ENCODE results near the gene TRAPPC12.
A peak's percentile ranks its signal among the peaks of the same experiment; 100 is the strongest.

The TRAPPC12 gene

DNA sequence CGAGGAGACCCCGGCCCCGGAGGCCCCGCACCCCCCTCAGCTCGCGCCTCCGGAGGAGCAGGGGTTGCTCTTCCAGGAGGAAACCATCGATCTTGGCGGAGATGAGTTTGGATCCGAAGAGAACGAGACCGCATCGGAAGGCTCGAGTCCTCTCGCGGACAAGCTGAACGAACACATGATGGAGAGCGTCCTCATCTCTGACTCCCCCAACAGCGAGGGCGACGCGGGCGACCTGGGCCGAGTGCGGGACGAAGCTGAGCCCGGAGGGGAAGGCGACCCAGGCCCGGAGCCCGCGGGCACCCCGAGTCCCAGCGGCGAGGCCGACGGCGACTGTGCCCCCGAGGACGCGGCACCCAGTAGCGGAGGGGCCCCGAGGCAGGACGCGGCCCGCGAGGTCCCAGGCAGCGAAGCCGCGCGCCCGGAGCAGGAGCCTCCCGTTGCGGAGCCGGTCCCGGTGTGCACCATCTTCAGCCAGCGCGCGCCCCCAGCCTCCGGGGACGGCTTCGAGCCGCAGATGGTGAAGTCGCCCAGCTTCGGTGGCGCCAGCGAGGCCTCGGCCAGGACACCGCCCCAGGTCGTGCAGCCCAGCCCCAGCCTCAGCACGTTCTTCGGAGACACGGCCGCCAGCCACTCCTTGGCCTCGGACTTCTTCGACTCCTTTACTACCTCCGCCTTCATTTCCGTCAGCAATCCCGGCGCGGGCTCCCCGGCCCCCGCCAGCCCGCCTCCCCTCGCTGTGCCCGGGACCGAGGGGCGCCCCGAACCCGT lies 8.3 kb downstream of the TRAPPC12 start:
- Mint-ChIP-seq H3K4me1 (ENCODE audit: low read depth) (peaks cover 4% of the 10 kb centered on the region), H3K27me3 (ENCODE audit: low read depth) (no peaks in the 10 kb centered on the region), H3K4me3 (no peak overlapping the region), H3K9me3 (no peaks in the 10 kb centered on the region), H3K36me3 (ENCODE audit: low read depth) (peaks cover 30% of the 10 kb centered on the region), H3K27ac (no peak overlapping the region)

DNA sequence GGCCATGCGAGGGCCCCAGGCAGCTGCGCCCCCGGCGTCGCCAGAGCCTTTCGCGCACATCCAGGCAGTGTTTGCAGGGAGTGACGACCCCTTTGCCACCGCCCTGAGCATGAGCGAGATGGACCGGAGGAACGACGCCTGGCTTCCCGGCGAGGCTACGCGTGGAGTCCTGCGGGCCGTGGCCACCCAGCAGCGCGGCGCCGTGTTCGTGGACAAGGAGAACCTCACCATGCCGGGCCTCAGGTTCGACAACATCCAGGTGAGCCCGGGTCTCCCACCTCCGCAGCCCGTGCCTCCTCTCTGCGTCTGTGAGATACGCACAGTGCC lies 8.9 kb downstream of the TRAPPC12 start:
- no peak overlapping the region for H3K27ac Mint-ChIP-seq
- H3K4me1 Mint-ChIP-seq (ENCODE audit: low read depth), result peaks cover 4% of the 10 kb centered on the region
- peaks cover 33% of the 10 kb centered on the region for H3K36me3 Mint-ChIP-seq (ENCODE audit: low read depth)
- no peaks in the 10 kb centered on the region for H3K27me3 Mint-ChIP-seq (ENCODE audit: low read depth)
- no peaks in the 10 kb centered on the region for H3K9me3 Mint-ChIP-seq
- no peak overlapping the region for H3K4me3 Mint-ChIP-seq

DNA sequence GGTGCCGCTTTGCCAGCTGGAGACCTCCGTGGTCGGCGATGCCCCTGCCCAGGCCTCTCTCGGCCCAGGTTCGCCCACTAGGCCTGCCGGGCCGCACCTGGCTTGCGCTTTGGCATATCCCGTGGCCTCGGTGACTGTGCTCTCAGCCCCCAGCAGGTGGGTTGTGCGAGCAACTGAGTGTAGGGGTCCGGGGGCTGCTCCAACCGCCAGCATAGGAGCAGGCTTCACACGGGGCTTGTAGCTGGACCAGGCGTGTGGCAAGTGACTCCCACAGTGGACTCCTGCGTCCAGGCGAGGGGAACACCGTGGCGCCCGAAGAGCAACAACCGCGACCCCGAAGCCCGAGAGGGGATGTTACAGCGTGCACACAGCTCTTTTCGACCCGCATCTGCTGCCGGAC lies 9.7 kb downstream of the TRAPPC12 start:
- Mint-ChIP-seq H3K36me3 (ENCODE audit: low read depth) (peaks cover 40% of the 10 kb centered on the region), H3K27me3 (ENCODE audit: low read depth) (no peaks in the 10 kb centered on the region), H3K4me3 (no peak overlapping the region), H3K9me3 (no peaks in the 10 kb centered on the region), H3K27ac (no peak overlapping the region), H3K4me1 (ENCODE audit: low read depth) (peaks cover 4% of the 10 kb centered on the region)

DNA sequence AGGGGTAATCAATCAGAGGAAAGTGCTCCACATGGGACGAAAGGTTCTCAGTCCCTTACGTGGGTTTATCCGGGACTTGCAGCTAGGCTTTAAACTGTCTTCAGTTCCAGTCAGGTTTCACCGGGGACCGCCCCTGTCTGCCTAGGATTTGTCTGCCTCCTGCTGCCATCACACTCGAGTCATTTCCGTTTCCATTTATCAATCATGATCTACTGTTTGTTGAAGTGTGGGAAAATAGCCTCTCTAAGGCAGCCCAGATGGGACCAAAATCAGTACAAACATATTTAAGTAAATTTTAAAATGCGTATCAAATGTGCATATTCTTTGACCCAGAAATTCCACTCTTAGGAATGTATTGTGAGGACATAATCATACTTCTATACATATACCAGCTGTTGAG lies 10.5 kb downstream of the TRAPPC12 start:
- H3K9me3 Mint-ChIP-seq, result peaks cover 8% of the 10 kb centered on the region
- H3K4me1 Mint-ChIP-seq (ENCODE audit: low read depth), result no peaks in the 10 kb centered on the region
- H3K27me3 Mint-ChIP-seq (ENCODE audit: low read depth), result no peaks in the 10 kb centered on the region
- peaks cover 48% of the 10 kb centered on the region for H3K36me3 Mint-ChIP-seq (ENCODE audit: low read depth)
- H3K4me3 Mint-ChIP-seq, result no peak overlapping the region
- no peak overlapping the region for H3K27ac Mint-ChIP-seq

DNA sequence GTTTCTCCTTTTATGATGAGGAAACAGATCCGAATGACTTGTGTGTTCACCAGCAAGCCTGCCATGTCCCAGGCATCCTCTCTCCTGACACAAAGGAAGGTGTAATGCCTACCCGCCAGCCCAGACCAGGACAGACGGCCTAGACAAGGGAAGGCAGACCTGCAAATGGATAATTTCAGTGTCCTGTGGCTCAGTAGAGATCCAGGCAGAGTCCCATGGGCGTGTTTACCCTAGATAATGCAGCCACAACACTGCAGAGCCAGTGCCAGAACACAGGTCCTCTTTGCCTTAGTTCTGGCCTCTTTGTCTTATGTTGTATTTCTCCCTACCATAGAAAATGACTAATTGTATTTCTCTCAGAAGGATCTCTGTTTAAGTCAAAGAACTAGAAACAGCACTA lies 12.7 kb downstream of the TRAPPC12 start:
- peaks cover 65% of the 10 kb centered on the region for H3K36me3 Mint-ChIP-seq (ENCODE audit: low read depth)
- H3K27me3 Mint-ChIP-seq (ENCODE audit: low read depth), result no peaks in the 10 kb centered on the region
- no peak overlapping the region for H3K27ac Mint-ChIP-seq
- no peak overlapping the region for H3K4me3 Mint-ChIP-seq
- H3K4me1 Mint-ChIP-seq (ENCODE audit: low read depth), result no peaks in the 10 kb centered on the region
- peaks cover 26% of the 10 kb centered on the region for H3K9me3 Mint-ChIP-seq

DNA sequence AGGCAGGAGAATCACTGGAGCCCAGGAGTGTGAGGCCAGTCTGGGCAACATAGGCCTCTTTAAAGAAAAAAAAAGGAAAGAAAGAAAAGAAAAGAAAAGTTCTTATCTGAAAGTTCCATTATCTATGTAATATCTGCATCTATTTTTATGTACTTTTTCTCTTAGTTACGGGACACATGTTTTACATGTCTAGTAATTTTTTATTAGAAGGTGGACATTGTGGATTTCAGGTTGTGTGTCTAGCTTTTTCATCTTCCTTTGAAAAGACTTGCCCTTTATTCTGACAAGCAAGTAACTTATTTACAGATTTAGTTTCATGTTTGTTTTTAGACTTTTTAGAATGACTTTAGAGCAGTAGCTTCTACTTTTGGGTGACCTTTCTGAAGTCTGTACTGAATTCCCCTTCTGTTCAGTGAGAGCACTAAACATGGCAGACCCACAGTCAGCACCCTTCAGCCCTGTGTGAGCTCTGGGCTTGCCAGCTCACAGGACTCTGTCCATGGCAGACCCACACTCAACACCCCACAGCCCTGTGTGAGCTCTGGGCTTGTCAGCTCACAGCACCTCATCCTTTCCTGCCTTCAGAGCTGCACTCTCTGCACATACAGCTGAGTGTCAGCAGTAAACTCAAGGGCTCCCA lies 17.5 kb downstream of the TRAPPC12 start:
- Mint-ChIP-seq H3K9me3 (peaks cover 33% of the 10 kb centered on the region), H3K36me3 (ENCODE audit: low read depth) (peaks cover 60% of the 10 kb centered on the region), H3K4me3 (no peak overlapping the region), H3K4me1 (ENCODE audit: low read depth) (no peaks in the 10 kb centered on the region), H3K27ac (no peak overlapping the region), H3K27me3 (ENCODE audit: low read depth) (no peaks in the 10 kb centered on the region)

DNA sequence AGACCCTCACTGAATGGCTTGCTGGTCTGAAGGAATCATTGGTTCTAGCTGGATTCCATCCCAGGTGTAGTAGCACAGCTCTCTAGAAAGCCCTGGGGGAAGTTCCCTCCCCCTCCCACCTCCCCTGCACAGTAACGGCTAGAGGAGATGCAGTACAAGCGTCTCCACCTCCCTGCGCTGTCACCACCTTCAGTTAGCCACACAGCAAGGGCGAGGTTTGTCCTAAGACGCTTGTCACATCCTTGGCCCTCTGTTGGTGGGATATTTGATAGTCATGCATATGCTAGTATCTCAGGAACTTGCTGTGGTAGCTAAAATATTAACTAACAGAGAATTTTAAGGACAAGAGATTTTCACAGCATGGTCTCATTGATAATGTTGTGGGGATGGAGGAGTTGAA lies 19.4 kb downstream of the TRAPPC12 start:
- Mint-ChIP-seq H3K36me3 (ENCODE audit: low read depth) (peaks cover 49% of the 10 kb centered on the region), H3K9me3 (peaks cover 33% of the 10 kb centered on the region), H3K27me3 (ENCODE audit: low read depth) (no peaks in the 10 kb centered on the region), H3K27ac (no peak overlapping the region), H3K4me1 (ENCODE audit: low read depth) (no peaks in the 10 kb centered on the region), H3K4me3 (no peak overlapping the region)

DNA sequence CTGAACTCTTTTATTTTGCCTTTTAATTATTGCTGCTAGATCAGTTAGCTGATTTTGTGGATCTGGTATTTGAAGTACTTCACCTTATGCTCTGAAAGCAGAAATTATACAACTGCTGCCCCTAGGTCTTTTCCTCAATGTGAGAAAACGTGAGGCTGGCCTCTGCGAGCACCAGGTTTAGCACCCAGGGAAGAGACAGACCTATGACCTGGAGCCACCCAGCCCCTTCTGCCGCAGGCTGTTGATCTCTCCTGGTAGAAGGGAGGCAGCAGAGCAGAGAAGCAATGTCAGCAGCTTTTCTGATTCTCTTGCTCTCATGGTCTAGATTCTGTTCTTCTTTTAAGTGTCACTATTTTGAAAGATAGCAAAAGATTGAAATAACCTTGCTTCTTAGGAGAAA lies 19.9 kb downstream of the TRAPPC12 start:
- peaks cover 2% of the 10 kb centered on the region for H3K4me1 Mint-ChIP-seq (ENCODE audit: low read depth)
- no peak overlapping the region for H3K27ac Mint-ChIP-seq
- H3K9me3 Mint-ChIP-seq, result peaks cover 32% of the 10 kb centered on the region
- H3K27me3 Mint-ChIP-seq (ENCODE audit: low read depth), result no peaks in the 10 kb centered on the region
- no peak overlapping the region for H3K4me3 Mint-ChIP-seq
- peaks cover 48% of the 10 kb centered on the region for H3K36me3 Mint-ChIP-seq (ENCODE audit: low read depth)

DNA sequence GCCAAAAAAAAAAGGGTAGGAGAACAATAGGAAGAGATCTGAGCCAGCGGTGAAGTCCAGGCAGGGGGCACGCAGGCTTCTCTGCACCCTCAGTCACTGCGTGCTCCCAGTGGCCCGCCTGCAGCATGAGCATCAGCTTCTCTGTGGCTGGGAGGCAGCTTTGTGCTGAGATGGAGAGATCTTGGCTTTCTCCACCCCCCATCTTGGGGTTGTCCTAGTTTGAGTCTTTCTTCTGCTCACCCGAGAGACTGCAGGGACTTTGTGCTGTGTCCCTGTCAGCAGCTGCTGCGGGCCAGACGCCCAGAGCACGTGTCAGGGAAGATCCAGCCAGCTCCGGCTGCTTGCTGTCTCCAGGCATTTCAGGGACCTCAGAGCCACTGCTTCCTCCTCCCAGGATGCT lies 20.3 kb downstream of the TRAPPC12 start:
- Mint-ChIP-seq H3K36me3 (ENCODE audit: low read depth) (peaks cover 44% of the 10 kb centered on the region), H3K27me3 (ENCODE audit: low read depth) (no peaks in the 10 kb centered on the region), H3K27ac (no peak overlapping the region), H3K4me3 (no peak overlapping the region), H3K4me1 (ENCODE audit: low read depth) (peaks cover 5% of the 10 kb centered on the region), H3K9me3 (peaks cover 27% of the 10 kb centered on the region)

DNA sequence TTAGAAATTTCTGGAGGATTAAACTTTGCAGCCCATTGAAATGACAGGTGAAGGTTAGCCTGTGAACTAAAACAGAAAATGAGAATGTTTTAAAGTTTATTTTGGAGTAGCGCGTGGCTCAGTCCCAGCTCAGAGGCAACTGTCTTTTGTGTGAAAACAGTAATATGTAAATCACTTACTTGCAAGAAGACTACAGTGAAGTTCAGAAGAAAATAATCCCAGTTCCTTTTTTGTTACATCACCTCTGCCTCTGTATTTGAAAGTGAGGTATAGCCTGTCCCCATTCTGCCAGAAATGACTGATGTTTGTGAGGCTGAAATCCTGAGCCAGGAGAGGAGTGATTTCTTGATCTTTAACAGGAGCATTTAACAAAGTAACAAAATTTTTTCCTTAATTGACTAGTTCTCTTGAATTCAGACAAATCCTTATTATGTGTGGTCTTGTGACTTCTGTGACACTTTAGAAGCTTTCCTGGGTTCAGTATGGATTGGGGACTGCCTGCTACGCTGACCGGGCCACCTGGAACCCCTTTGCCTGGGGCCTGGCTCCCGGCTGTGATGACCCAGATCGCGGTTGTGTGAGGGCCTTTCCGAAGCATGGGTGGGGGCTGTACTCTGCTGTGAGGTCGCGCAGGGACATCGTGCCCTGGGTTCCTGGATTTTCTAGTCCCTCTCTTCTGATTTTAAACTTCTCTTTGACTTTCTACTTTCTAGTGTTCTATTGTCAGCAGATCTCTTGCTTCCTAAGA lies 24.3 kb downstream of the TRAPPC12 start:
- Mint-ChIP-seq H3K27ac (no peak overlapping the region), H3K4me3 (no peak overlapping the region)

DNA sequence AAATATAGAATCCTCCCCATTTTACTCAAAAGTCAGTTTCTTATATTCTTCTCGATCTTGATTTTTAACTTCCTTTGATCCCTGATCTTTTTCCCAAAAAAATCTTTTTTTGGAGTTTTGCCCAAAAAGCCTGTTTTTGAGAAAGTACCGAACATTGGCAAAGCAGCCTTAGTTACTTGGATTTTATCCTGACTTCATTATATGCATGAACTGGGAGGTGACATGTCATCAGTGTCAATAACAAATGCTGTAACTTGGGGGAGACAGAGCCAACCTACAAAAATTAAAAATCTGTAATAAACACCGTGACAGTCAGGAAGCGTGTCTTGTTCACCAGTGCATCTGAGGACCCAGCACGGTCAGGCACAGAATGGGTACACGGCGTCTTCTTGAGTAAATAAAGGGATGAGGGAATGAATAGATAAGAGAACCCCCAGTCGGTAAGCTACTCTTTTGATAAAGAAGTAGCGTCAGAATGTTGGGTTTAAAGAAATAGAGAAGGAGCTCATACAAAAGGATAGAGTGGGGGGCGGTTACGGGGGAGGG lies 24.9 kb downstream of the TRAPPC12 start:
- H3K27me3 Mint-ChIP-seq (ENCODE audit: low read depth), result no peaks in the 10 kb centered on the region
- H3K4me1 Mint-ChIP-seq (ENCODE audit: low read depth), result peaks cover 5% of the 10 kb centered on the region
- no peaks in the 10 kb centered on the region for H3K9me3 Mint-ChIP-seq
- H3K4me3 Mint-ChIP-seq, result no peak overlapping the region
- no peak overlapping the region for H3K27ac Mint-ChIP-seq
- peaks cover 15% of the 10 kb centered on the region for H3K36me3 Mint-ChIP-seq (ENCODE audit: low read depth)

More for the DNA sequence above, 24.3 kb downstream of the TRAPPC12 start:
- no peaks in the 10 kb centered on the region for H3K27me3 Mint-ChIP-seq (ENCODE audit: low read depth)
- no peaks in the 10 kb centered on the region for H3K9me3 Mint-ChIP-seq
- peaks cover 5% of the 10 kb centered on the region for H3K4me1 Mint-ChIP-seq (ENCODE audit: low read depth)
- H3K36me3 Mint-ChIP-seq (ENCODE audit: low read depth), result peaks cover 15% of the 10 kb centered on the region

DNA sequence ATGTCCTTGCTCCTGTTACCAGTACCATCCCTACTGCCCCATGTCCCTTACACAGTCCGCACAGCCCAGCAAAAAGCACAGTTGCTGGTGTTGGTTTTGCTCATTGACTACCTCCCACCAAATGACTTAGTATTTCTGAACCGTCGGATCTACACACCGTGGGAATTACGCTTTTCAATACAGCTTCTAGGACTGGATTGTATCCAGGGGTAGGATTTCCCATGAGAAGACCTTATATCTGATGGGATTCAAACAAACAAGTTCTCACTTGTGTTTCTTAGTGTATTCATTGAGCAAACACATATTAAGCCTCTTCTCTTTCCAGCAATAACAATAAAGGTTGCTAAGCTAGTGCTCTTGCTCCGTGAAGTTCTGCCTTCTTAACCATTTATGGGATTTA lies 25.8 kb downstream of the TRAPPC12 start:
- Mint-ChIP-seq H3K9me3 (no peaks in the 10 kb centered on the region), H3K4me3 (no peak overlapping the region), H3K36me3 (ENCODE audit: low read depth) (peaks cover 16% of the 10 kb centered on the region), H3K27ac (no peak overlapping the region), H3K27me3 (ENCODE audit: low read depth) (no peaks in the 10 kb centered on the region), H3K4me1 (ENCODE audit: low read depth) (peaks cover 5% of the 10 kb centered on the region)

DNA sequence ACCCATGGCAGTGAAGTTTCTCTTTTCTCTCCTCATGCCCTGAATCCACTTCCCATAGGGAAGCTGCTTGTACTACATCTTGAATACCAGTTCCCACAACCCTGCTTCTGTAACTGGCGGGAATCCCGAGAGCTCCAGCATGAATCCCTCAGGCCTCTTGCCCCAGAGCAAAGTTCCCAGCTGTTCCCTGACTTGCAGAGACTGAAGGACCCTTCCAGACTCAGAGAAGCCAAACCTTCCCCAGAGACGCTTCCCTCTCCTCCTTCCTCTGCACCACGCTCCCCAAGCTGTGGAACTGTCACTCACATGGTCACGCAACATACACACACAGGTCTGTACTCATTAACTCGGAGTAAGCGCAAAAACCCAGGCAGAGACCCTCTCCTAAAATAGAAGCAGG lies 26.4 kb downstream of the TRAPPC12 start:
- peak overlapping the region; percentile 23 for H3K27ac Mint-ChIP-seq
- H3K36me3 Mint-ChIP-seq (ENCODE audit: low read depth), result peaks cover 14% of the 10 kb centered on the region

DNA sequence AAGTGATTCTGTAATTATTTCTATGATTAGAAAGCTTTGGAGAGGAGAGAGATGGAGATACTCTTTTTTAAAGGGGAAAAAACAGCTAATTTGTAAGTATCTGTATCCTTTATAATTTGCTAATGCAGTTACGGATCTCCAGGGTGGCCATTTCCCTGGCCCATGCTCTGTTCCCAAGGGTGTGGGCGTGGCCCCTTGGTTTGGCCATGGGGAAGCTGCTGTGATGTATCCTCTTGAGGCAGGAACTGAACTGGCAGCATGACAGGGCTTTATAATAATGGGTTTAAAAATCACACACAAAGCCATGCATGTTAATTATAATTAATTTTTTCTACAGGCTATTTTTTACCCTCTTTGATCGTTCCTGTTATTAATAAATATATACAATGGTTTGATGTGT lies 27.0 kb downstream of the TRAPPC12 start:
- no peaks in the 10 kb centered on the region for H3K9me3 Mint-ChIP-seq
- no peaks in the 10 kb centered on the region for H3K27me3 Mint-ChIP-seq (ENCODE audit: low read depth)
- H3K4me3 Mint-ChIP-seq, result no peak overlapping the region
- no peak overlapping the region for H3K27ac Mint-ChIP-seq
- H3K36me3 Mint-ChIP-seq (ENCODE audit: low read depth), result peaks cover 17% of the 10 kb centered on the region
- H3K4me1 Mint-ChIP-seq (ENCODE audit: low read depth), result peaks cover 5% of the 10 kb centered on the region

More for the DNA sequence above, 26.4 kb downstream of the TRAPPC12 start:
- no peaks in the 10 kb centered on the region for H3K9me3 Mint-ChIP-seq
- peaks cover 5% of the 10 kb centered on the region for H3K4me1 Mint-ChIP-seq (ENCODE audit: low read depth)
- H3K27me3 Mint-ChIP-seq (ENCODE audit: low read depth), result no peaks in the 10 kb centered on the region
- H3K4me3 Mint-ChIP-seq, result no peak overlapping the region

DNA sequence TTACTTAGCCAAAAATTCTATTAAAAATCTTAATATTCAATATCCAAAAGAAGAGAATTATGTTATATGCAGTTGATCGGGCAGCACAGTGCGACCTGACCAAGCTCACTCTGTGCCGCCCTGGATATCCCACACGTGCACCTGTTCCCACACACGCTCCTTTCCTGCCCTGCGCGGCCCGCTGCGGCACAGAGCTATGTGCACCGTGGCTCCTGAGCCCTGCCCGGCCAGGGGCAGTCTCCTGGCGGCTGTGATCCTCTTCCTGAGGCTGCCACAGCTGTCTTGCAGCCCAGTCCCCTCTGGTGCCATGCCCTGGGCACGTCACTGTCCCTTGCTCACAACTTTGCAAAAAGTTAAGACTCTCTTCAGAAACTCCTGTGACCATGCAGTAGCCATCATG lies 29.3 kb downstream of the TRAPPC12 start:
- peaks cover 5% of the 10 kb centered on the region for H3K4me1 Mint-ChIP-seq (ENCODE audit: low read depth)
- peaks cover 12% of the 10 kb centered on the region for H3K36me3 Mint-ChIP-seq (ENCODE audit: low read depth)
- no peak overlapping the region for H3K4me3 Mint-ChIP-seq
- H3K27me3 Mint-ChIP-seq (ENCODE audit: low read depth), result no peaks in the 10 kb centered on the region
- H3K9me3 Mint-ChIP-seq, result no peaks in the 10 kb centered on the region
- H3K27ac Mint-ChIP-seq, result no peak overlapping the region
